HG02852 (cell line): Measurements from ENCODE around the gene HOXA5.

Experiments used
- ATAC-seq: cut with Tn5 transposase; IDR thresholded peaks from one replicate; pipeline ENCODE4 v1.9.1; 2021; ENCODE audit warnings: mild to moderate bottlenecking, moderate library complexity; ENCODE audit not compliant: unreplicated experiment

HOXA5 gene

DNA sequence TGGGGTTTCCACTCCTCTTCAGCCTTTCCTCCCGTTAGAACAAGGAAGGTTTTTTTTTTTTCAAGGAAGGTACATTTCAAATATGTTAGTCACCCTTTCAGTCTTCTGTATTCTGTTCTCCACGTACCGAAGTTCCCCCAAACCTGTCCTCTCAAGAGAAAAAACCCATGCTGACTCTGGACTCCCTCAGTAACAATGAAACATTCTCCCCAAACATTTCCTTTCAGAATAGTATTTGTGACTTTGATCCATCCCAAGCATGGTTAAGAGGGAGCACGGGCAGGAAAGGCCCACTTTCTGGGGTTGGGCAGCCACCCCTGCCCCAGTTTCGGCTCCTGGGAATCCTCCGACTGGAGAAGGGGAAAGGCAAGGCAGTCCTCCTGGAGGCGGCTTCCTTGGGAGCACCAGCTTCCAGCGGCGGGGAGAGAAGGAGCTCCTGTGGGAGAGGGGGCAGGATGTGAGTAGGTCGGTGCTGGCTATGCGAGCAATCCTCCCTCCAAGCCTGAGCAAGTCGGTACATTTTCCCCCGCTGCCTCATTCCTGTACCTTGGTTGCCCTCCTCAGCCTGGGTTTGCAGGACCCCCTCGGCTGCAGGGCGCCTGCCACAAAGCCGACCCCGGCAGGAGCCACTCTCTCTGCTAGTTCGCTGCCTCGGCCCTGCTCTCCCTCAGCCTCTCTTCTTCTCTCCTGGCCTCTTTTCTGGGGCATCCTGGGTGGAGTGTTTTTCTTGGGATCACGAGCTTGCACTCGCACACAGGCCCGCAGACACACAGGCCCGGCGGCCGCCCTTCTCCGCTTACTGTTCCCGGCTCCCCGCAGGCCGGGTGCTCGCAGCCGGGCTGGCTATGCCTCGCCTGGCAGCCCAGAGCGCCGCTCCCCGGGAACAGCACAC is 45.5 kb downstream of the HOXA5 start:
- no peak for ATAC-seq

DNA sequence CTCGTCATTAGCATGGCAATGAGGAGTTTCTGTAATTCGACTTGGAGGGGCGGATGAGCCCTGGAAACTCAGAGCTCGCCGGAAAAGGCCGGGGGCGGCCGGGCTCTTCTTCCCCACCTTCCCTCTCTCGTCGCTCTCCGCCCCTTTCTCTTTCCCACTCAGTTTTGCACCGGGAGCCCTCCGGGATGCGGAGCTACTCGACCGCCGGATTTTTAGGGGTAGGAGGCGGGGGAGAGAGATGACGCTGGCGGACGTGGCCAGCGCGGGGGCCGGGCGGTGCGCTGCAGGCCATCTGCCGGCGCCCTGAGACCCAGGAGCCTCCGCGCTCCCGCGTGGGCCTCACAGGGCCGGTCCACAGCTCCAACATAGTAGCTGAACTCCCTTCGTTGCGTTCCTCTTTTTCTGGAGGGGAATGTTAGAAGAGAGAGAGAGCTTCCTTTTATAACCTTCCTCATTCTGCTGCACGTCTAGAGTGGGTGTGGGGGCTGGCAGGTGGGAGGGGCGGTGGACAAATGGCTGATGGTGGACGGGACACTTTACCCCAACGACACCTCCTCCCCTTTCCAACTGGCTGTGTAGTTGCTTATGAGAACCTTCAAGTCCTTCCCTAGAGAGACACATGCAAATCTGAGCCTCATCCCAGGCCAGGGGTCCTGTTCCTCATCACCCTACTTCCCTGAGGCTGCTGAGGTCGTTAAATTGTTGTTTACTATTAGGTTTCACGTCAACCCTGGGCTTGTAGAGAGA is 46.5 kb downstream of the HOXA5 start:
- no peak for ATAC-seq

- peak; percentile 87 for ATAC-seq
These were observed 47.3 kb downstream of the HOXA5 start, which contains the start of gene HOXA1 for GRCh38 chr7:27095897-27096767. TSS of gene HOXA1 (minus strand) at chr7:27096000. CDS start at chr7:27095912, 88 bp downstream.

- peak; percentile 10 for ATAC-seq
These were observed 48.2 kb downstream of the HOXA5 start for GRCh38 chr7:27095050-27095896.

GRCh38 chr7:27094304-27095049 is 49.0 kb downstream of the HOXA5 start:
- no peak for ATAC-seq

- ATAC-seq, result no peak
These were observed 50.1 kb downstream of the HOXA5 start for GRCh38 chr7:27093184-27093895.

GRCh38 chr7:27092819-27093110 is 50.7 kb downstream of the HOXA5 start:
- ATAC-seq, result no peak

DNA sequence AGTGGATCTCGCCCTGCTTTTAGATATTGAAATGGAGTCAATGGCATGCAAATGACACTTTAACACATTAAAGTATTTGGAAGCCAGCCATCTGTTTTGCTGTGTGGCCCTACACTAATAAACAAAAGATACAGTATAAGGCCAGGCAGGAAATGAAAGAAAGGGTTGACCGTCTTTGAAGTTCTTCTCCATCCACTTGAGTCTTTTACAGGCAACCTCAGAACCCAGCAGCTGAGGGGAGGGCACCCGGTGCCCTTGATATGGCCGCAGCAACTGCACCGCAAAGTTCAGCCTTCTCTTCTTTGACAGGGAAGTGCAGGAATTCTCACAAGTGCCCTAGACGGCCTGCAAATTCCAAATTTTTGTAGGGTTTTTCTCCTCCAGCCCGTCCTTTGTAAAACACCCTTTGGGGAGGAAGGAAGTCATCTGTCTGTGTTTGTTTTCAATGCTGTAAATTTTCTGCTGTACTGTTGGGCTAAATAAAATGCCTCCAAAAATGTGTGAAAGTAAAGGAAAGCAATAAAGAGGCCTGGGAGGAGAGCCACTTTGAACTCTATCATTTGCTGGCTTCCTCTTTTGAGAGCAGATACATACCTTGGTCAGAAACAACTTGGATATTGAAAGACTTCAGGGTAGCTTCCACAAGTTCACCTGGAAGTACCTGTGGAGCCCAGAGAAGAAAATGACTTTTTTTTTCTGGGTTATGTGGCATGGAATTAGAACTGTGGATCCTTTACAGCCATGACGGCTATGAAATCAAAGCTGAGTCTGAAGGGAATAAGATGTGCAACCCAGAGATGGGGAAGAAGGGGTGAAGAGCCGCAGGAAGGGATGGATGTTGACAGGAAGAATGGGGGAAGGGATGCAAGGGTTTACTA is 51.3 kb downstream of the HOXA5 start:
- no peak for ATAC-seq

DNA sequence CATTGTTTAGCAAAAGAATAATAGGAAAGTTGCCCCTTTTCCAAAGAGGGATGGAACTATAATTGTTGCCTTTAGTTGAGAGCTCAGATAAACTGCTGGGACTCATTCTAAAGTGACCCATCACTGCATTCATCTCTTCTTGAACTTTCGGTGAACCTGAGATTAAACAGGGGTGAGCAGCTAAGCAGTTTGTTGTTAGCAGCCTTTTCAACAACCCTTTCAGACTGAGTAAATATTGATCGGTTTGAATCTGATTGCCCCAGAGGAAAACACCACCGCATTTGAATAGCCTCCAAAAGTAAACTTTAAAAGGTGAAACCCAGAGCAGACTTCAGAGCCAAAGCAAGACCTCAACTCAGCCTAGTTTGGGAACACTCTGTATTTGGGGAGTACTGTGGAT is 52.4 kb downstream of the HOXA5 start:
- no peak for ATAC-seq
